ENCODE results near the gene MIDN.

GRCh38 chr19:1302533-1303239, 54.3 kb downstream of the MIDN start:
- TF ChIP-seq POLR2A (IDR thresholded peaks at IDR 0.05) (no peak), CTCF (IDR thresholded peaks at IDR 0.05) (no peak)

Measured in upper lobe of left lung (tissue), 4 donors.